Measurements from ENCODE around the gene MICA.

Gene MICA

GRCh38 chr6:31462964-31463870 lies 59.8 kb downstream of the MICA start:
- DNase-seq: peak; percentile 94

- no peak for DNase-seq
These were observed 61.1 kb downstream of the MICA start for GRCh38 chr6:31464252-31465184.

All from stimulated activated CD8-positive, alpha-beta memory T cell treated with anti-CD3 and anti-CD28 coated beads, Interleukin-4, amount 100 ng/mL, for 48 hours (primary cell).